ENCODE data around the gene MYRIP. TPM values are rescaled to one million over a fixed set of nuclear protein-coding genes. Genes with fewer than 3 reads are reported as not detected.

The MYRIP gene
- total and polyA plus RNA-seq, 2 of the 4 experiments (the other 2 are of a cell fraction) = not detected

DNA sequence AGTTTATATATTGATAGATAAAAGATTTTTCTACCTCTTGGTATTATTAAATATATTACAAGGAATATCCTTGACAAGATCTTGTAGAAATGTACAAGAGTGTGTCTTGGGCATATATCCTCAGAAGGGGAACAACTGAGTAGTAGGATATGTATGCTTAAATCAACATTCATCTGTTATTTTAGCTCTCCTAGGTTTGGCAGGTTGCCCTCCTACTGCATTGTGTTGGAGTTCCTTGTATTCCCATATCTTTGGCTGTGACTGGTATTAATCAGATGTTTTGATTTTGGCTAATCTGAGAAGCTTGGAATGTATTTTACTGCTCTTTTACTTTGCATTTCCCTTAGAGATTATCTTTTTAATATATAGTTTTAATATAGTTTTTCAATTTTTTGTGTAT, 4.6 kb downstream of the MYRIP start:
- H4K91ac ChIP-seq (ENCODE audit: insufficient read depth, low read depth, low read length) = no peak overlapping the region
- H3K4me1 ChIP-seq (ENCODE audit: control insufficient read depth, insufficient read depth, low read length) = no peaks in the 10 kb centered on the region
- no peak overlapping the region for H3K4me3 ChIP-seq (ENCODE audit: insufficient read depth, low read depth, low read length)
- no peak overlapping the region for H2AK5ac ChIP-seq (ENCODE audit: low read depth, low read length)
- H2BK20ac ChIP-seq (ENCODE audit: low read depth, low read length) = no peak overlapping the region
- ChIA-PET POLR2A (ENCODE audit: unreplicated experiment) (no interaction called here), CTCF (no interaction called here)
- no peaks in the 10 kb centered on the region for H4K20me1 ChIP-seq (ENCODE audit: insufficient read depth, low read length)
- H3K79me1 ChIP-seq (ENCODE audit: low read depth in 1 of 2, low read length in 2 of 2) = no peaks in the 10 kb centered on the region
- H3K27ac ChIP-seq (ENCODE audit: insufficient read depth, low read length) = no peak overlapping the region
- dilution Hi-C loops (cut with HindIII; ENCODE audit: low sequenced_read_pairs, unreplicated experiment) (no loop called here), in situ Hi-C loops (cut with MboI; ENCODE audit: low sequenced_read_pairs) (no loop called here), intact Hi-C loops (cut with micrococcal nuclease) (no loop called here)
- DNase-seq (no peak), ATAC-seq (ENCODE audit: low read depth) (no peak)
- H3K36me3 ChIP-seq (ENCODE audit: control insufficient read depth, insufficient read depth, low read length) = no peaks in the 10 kb centered on the region
- H2AK9ac ChIP-seq (replicated peaks; ENCODE audit: low read depth, low read length, poor library complexity) = no peak overlapping the region
- H3K9ac ChIP-seq (ENCODE audit: low read depth, low read length) = no peak overlapping the region
- no peak overlapping the region for H3K4me2 ChIP-seq (ENCODE audit: low read depth, low read length)
- TF ChIP-seq BHLHE40 (IDR thresholded peaks at IDR 0.05; ENCODE audit: low read depth, low read length) (no peak), MAFK (IDR thresholded peaks at IDR 0.05; ENCODE audit: low read depth, low read length) (no peak), RFX5 (IDR thresholded peaks at IDR 0.05; ENCODE audit: low read depth, low read length) (no peak), RAD21 (IDR thresholded peaks at IDR 0.05; ENCODE audit: low read length) (no peak), FOS (IDR thresholded peaks at IDR 0.05; ENCODE audit: low read depth, low read length) (no peak), POLR2A (IDR thresholded peaks at IDR 0.05; ENCODE audit: low read depth, low read length) (no peak), NFE2L2 (IDR thresholded peaks at IDR 0.05; ENCODE audit: low read depth, low read length) (no peak), SMC3 (IDR thresholded peaks at IDR 0.05; ENCODE audit: low read depth, low read length) (no peak), MAZ (IDR thresholded peaks at IDR 0.05; ENCODE audit: borderline replicate concordance, low read depth, low read length) (no peak), RCOR1 (IDR thresholded peaks at IDR 0.05; ENCODE audit: insufficient replicate concordance, low read length) (no peak), CHD1 (IDR thresholded peaks at IDR 0.05; ENCODE audit: low read depth, low read length) (no peak), CEBPB (IDR thresholded peaks at IDR 0.05; ENCODE audit: low read depth, low read length) (no peak), MXI1 (IDR thresholded peaks at IDR 0.05; ENCODE audit: borderline replicate concordance, low read depth, low read length) (no peak), USF2 (IDR thresholded peaks at IDR 0.05; ENCODE audit: low read depth, low read length) (no peak)
- TF ChIP-seq, protein P1, sequence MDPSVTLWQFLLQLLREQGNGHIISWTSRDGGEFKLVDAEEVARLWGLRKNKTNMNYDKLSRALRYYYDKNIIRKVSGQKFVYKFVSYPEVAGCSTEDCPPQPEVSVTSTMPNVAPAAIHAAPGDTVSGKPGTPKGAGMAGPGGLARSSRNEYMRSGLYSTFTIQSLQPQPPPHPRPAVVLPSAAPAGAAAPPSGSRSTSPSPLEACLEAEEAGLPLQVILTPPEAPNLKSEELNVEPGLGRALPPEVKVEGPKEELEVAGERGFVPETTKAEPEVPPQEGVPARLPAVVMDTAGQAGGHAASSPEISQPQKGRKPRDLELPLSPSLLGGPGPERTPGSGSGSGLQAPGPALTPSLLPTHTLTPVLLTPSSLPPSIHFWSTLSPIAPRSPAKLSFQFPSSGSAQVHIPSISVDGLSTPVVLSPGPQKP (IDR thresholded peaks at IDR 0.05; ENCODE audit: borderline replicate concordance, low read depth, low read length) = no peak
- TF ChIP-seq, protein P2, sequence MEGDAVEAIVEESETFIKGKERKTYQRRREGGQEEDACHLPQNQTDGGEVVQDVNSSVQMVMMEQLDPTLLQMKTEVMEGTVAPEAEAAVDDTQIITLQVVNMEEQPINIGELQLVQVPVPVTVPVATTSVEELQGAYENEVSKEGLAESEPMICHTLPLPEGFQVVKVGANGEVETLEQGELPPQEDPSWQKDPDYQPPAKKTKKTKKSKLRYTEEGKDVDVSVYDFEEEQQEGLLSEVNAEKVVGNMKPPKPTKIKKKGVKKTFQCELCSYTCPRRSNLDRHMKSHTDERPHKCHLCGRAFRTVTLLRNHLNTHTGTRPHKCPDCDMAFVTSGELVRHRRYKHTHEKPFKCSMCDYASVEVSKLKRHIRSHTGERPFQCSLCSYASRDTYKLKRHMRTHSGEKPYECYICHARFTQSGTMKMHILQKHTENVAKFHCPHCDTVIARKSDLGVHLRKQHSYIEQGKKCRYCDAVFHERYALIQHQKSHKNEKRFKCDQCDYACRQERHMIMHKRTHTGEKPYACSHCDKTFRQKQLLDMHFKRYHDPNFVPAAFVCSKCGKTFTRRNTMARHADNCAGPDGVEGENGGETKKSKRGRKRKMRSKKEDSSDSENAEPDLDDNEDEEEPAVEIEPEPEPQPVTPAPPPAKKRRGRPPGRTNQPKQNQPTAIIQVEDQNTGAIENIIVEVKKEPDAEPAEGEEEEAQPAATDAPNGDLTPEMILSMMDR (conservative IDR thresholded peaks at IDR 0.05; ENCODE audit: low read depth, low read length) = no peak
- H2BK15ac ChIP-seq (ENCODE audit: low read depth, low read length) = no peak overlapping the region
- no peak overlapping the region for H3K56ac ChIP-seq (ENCODE audit: extremely low read depth, insufficient read depth, low read length)
- H2AFZ ChIP-seq (replicated peaks; ENCODE audit: low read length, poor library complexity) = no peak overlapping the region
- H2BK120ac ChIP-seq (ENCODE audit: low read depth, low read length) = no peak overlapping the region
- H3K18ac ChIP-seq (ENCODE audit: low read depth, low read length) = no peak overlapping the region
- no peak overlapping the region for H3K4ac ChIP-seq (ENCODE audit: low read depth, low read length)
- peaks cover 7% of the 10 kb centered on the region; the same call in 1 of the 2 replicates for H3K27me3 ChIP-seq (ENCODE audit: control insufficient read depth, insufficient read depth, low read length)
- no peak overlapping the region for H4K5ac ChIP-seq (ENCODE audit: low read depth, low read length)
- no TSS peak for BruUV-seq (replicated peaks)
- H3K9me1 ChIP-seq (ENCODE audit: insufficient read depth, low read length) = no peaks in the 10 kb centered on the region
- no peak overlapping the region for H4K8ac ChIP-seq (ENCODE audit: low read depth in 2 of 2, low read length in 2 of 2)
- H2BK5ac ChIP-seq (ENCODE audit: low read depth, low read length, poor library complexity, severe bottlenecking) = no peak overlapping the region
- H3K14ac ChIP-seq (replicated peaks; ENCODE audit: low read depth, low read length) = no peak overlapping the region
- H3K9me3 ChIP-seq (ENCODE audit: control insufficient read depth, insufficient read depth, low read length) = peaks cover 4% of the 10 kb centered on the region
- no peak overlapping the region for H3K23ac ChIP-seq (ENCODE audit: low read depth, low read length)
